GM12878 (cell line): ENCODE results near the gene RAI14.

Experiments used
- ATF7 ChIP-seq: fragments of 450-650 bp; IDR thresholded peaks from 2 replicates; pipeline ENCODE4 v1.6.1; 2016; ENCODE audit warnings: low read depth, mild to moderate bottlenecking
- CHD2 ChIP-seq: IDR thresholded peaks from 2 replicates; pipeline ENCODE4 v1.6.1; 2011; ENCODE audit warnings: low read depth, low read length, improper control_type of control experiment, borderline replicate concordance
- EP300 ChIP-seq, 2 experiments: fragments of 150-350 bp in 1 of 2; IDR thresholded peaks; 2 replicates each; pipeline ENCODE4 v1.6.1; 2011 to 2012; ENCODE audit warnings: low read depth in 2 of 2, low read length in 2 of 2, borderline replicate concordance in 1 of 2, improper control_type of control experiment in 1 of 2, inconsistent platforms in 1 of 2; ENCODE audit not compliant: control insufficient read depth in 1 of 2
- EZH2 ChIP-seq: IDR thresholded peaks from 2 replicates; pipeline ENCODE4 v1.6.1; 2012; ENCODE audit warnings: low read depth, mild to moderate bottlenecking, control low read depth, inconsistent platforms, low read length, borderline replicate concordance; ENCODE audit not compliant: control insufficient read depth
- FOXK2 ChIP-seq: fragments of 450-650 bp; IDR thresholded peaks from 2 replicates; pipeline ENCODE4 v1.6.1; 2017; ENCODE audit warnings: mild to moderate bottlenecking, moderate library complexity
- POLR2A ChIP-seq: IDR thresholded peaks from 2 replicates; pipeline ENCODE4 v1.6.1; 2011; ENCODE audit warnings: low read depth, mild to moderate bottlenecking, low read length
- RAD21 ChIP-seq: IDR thresholded peaks from 2 replicates; pipeline ENCODE4 v1.6.1; 2011; ENCODE audit warnings: mild to moderate bottlenecking, low read depth, low read length, moderate library complexity; ENCODE audit not compliant: insufficient read depth
- SREBF2 ChIP-seq: IDR thresholded peaks from 2 replicates; pipeline ENCODE4 v1.6.1; 2012; ENCODE audit warnings: mild to moderate bottlenecking, low read length
- TCF7 ChIP-seq: IDR thresholded peaks from 2 replicates; pipeline ENCODE4 v1.6.1; 2014; ENCODE audit warnings: antibody characterized with exemption, borderline replicate concordance
- ZNF384 ChIP-seq: IDR thresholded peaks from 2 replicates; pipeline ENCODE4 v1.6.1; 2012; ENCODE audit warnings: low read depth, mild to moderate bottlenecking, low read length, improper control_type of control experiment, borderline replicate concordance
- ZZZ3 ChIP-seq: IDR thresholded peaks from 2 replicates; pipeline ENCODE4 v1.6.1; 2011; ENCODE audit warnings: low read depth; ENCODE audit not compliant: control insufficient read depth, insufficient read length
- TF ChIP-seq, protein P1 (sequence below), 3 experiments: IDR thresholded peaks in 2 of 3; conservative IDR thresholded peaks in 1 of 3; 2 replicates each; pipeline ENCODE4 v1.5.1; 2011; ENCODE audit warnings: low read depth in 3 of 3, low read length in 3 of 3, mild to moderate bottlenecking in 3 of 3, control low read depth in 2 of 3, moderate library complexity in 2 of 3, inconsistent platforms in 1 of 3, mixed read lengths in 1 of 3; ENCODE audit not compliant: control insufficient read depth in 2 of 3, insufficient read depth in 1 of 3; ENCODE audit errors: extremely low read depth in 1 of 3

DNA sequence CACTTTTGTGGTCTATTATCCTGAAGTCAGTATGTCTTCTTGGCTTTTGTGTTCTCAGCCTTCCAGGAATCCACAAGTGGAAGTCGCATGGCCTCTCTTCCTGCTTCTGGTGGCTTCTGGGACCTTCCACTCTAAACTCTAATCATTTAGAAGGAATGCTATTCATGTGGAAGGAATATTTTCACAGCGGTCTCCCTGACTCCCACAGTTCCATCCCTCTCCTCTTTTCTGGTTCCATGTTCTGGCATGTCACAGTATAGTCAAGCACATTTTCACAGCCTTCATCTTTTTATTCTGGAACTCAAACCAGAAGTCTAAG is 7.3 kb upstream of the RAI14 start:
- TF ChIP-seq EZH2 (no peak), TCF7 (no peak), FOXK2 (no peak), RAD21 (no peak), CHD2 (no peak), POLR2A (no peak), EP300 (IDR thresholded peaks at IDR 0.05; ENCODE audit: borderline replicate concordance in 1 of 2, control insufficient read depth in 1 of 2, low read depth in 2 of 2, low read length in 2 of 2) (no peak), SREBF2 (no peak), ATF7 (no peak), ZNF384 (no peak), ZZZ3 (no peak)
- TF ChIP-seq, protein P1, sequence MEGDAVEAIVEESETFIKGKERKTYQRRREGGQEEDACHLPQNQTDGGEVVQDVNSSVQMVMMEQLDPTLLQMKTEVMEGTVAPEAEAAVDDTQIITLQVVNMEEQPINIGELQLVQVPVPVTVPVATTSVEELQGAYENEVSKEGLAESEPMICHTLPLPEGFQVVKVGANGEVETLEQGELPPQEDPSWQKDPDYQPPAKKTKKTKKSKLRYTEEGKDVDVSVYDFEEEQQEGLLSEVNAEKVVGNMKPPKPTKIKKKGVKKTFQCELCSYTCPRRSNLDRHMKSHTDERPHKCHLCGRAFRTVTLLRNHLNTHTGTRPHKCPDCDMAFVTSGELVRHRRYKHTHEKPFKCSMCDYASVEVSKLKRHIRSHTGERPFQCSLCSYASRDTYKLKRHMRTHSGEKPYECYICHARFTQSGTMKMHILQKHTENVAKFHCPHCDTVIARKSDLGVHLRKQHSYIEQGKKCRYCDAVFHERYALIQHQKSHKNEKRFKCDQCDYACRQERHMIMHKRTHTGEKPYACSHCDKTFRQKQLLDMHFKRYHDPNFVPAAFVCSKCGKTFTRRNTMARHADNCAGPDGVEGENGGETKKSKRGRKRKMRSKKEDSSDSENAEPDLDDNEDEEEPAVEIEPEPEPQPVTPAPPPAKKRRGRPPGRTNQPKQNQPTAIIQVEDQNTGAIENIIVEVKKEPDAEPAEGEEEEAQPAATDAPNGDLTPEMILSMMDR (IDR thresholded peaks at IDR 0.05 in 2 of 3, conservative IDR thresholded peaks at IDR 0.05 in 1 of 3; ENCODE audit: control insufficient read depth in 2 of 3, extremely low read depth in 1 of 3, insufficient read depth in 1 of 3, low read depth in 3 of 3, low read length in 3 of 3), result no peak
